NCI-H1930 (cell line): Measurements from ENCODE around the gene GRID2IP.

Source experiments
- DNase-seq, 2 experiments: peaks; one replicate each; lab custom pipeline; 2025; lab: John Stamatoyannopoulos, UW

GRID2IP gene

DNA sequence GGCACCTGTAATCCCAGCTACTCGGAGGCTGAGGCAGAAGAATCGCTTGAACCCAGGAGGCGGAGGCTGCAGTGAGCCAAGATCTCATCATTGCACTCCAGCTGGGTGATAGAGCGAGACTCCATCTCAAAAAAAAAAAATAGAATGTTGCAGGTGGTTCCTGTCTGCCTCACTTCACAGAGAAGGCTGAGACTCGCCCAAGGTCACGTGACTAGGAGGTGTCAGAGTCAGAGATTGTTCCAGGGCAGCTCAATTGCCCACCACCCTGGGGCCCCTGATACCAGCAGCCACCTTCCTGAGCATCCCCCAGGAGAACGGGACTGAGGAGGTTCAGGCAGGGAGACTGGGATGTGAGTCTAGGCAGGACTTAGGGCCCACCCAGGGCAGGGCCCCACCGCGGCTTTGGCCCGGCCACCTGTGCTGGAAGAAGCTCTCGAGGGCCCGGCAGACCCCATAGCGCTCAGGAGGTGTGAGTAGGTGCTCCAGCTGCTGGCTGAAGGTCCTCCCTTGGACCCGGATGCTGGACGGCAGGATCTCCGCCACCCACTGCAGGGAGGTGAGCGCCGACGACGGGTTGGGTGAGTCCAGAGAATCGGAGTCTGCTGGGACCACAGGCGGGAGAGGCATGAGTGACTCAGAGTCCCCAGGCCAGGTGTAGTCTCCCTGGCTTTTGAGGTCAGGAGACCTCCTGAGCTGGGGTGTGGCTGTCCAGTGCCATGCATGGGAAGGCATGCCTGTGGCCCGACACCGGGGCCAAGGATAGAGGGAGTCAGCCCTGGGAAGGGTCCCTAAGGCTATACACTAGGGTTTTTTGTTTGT, 30.9 kb downstream of the GRID2IP start:
- no peak for DNase-seq

DNA sequence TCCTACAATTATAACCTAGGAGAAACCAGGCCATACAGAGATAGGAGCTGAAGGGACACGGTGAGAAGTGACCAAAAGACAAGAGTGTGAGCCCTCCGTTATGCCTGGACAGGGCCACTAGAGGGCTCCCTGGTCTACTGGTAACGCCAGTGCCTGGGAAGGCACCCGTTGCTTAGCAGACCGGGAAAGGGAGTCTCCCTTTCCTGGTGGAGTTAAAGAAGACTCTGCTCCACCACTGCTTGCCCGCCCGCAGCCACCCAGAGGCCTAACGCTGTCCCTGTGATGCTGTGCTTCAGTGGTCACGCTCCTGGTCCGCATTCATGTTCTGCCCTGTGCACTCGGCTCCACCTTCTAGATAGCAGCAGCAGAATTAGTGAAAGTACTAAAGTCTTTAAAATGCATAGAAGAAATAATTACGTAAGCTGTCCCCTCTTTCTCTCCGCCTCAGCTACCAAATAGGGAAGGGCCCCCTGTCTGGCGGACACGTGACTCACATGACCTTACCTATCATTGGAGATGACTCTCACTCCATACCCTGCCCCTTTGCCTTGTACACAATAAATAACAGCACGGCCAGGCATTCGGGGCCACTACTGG, 34.8 kb downstream of the GRID2IP start:
- peak; percentile 76 to 78 for DNase-seq

DNA sequence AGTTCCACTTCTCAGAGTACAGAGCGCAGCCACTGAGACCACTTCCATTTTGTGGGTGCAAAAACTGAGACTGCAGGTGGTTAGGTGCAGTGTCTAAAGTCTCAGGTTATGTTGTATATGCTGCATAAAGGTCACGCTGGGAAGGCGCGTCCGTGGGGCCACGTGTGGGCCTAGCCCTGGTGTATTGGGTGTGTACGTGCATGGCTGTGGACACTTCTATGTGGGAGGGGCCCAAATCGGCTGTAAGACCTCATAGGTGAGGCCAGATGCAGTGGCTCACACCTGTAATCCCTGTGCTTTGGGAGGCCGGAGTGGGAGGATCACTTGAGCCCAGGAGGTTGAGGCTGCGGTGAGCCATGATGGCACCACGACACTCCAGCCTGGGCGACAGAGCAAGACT, 37.7 kb downstream of the GRID2IP start:
- DNase-seq = no peak

- DNase-seq = no peak
These were observed 38.4 kb downstream of the GRID2IP start for GRCh38 chr7:6512892-6513291.

- DNase-seq = no peak
These were observed 40.7 kb downstream of the GRID2IP start for GRCh38 chr7:6510476-6511133.

GRCh38 chr7:6508950-6509349, 42.3 kb downstream of the GRID2IP start:
- no peak for DNase-seq

GRCh38 chr7:6508539-6508938, 42.7 kb downstream of the GRID2IP start:
- no peak for DNase-seq

DNA sequence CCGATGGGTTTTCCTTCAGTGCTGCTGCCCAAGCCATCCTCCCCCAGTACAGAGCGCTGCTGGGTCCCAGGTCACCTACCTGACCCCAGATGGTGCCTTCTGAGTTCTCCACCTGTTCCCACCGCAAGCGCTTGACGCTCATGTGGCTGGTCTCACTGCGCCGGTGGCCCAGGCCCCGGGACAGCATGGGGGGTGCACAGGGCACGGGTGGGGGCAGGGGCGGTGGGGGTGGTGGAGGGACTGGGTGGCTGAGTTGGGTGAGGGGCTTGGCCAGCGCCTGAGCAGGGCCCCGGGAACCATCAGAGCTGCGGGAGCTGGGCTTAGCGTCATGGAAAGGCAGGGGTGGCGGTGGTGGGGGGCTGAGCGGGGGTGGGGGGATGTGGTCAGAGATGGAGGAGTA, 43.4 kb downstream of the GRID2IP start:
- DNase-seq = no peak

DNA sequence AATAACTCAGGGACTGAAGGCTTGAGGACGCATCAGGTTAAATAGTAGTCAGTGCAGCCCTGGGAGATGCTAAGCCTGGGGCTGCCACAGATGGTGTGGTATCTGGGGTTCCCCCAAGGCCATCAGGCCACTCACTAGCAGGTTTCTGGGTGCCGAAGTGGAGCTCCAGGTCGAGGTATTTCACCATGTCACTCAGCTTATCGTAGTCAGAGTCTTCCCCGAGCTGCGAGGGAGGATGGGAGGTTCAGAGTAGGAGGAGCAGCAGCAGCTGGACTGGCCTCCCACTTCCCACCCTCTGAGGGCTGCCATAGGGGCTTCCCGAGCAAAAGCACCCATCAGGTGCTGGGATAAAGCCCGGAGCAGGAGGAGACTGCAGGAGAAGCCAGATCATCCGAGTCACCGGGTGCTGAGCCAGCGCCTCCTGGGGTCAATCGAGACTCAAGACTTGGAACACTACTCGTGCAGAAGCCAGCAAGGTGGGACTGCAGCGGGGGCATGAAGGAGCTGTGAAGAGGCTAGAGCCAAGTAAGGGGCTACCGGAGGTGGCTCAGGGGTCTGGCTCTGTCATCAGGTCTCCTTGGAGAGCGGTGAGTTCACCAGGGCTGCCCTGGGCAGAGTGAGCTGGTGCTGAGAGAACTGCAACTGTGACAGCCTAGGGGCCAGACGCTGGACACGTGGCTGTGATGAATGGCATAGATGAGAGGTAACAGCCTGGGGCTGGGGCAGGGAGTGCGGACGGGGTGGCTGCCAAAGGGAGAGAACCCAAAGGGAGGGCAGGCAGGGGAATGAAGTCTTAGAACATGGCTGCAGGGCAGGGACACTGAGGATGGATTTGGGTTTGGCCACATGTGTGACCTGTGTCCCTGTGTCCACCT, 45.3 kb downstream of the GRID2IP start:
- no peak for DNase-seq

- no peak for DNase-seq
These were observed 46.3 kb downstream of the GRID2IP start for GRCh38 chr7:6504996-6505395.

DNA sequence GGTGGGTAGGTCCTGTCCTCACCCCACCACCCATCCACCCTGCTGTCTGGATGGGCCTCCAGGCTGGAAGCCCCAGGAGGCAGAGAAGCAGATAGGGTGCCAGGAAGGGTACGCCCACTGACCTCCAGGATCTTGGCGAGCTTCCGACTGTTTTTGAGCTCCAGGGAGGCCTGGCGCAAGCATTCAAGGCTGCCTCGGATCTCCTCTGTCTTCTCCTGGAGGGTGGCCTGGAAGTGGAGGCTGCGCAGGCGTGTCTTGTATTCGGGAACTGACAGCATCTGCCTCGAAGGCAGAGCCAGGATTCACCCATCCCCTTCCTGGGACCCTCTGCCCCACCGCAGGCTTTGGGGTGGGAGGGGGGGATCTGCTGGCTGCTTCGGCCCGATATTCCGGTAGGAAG, 48.4 kb downstream of the GRID2IP start:
- no peak for DNase-seq

DNA sequence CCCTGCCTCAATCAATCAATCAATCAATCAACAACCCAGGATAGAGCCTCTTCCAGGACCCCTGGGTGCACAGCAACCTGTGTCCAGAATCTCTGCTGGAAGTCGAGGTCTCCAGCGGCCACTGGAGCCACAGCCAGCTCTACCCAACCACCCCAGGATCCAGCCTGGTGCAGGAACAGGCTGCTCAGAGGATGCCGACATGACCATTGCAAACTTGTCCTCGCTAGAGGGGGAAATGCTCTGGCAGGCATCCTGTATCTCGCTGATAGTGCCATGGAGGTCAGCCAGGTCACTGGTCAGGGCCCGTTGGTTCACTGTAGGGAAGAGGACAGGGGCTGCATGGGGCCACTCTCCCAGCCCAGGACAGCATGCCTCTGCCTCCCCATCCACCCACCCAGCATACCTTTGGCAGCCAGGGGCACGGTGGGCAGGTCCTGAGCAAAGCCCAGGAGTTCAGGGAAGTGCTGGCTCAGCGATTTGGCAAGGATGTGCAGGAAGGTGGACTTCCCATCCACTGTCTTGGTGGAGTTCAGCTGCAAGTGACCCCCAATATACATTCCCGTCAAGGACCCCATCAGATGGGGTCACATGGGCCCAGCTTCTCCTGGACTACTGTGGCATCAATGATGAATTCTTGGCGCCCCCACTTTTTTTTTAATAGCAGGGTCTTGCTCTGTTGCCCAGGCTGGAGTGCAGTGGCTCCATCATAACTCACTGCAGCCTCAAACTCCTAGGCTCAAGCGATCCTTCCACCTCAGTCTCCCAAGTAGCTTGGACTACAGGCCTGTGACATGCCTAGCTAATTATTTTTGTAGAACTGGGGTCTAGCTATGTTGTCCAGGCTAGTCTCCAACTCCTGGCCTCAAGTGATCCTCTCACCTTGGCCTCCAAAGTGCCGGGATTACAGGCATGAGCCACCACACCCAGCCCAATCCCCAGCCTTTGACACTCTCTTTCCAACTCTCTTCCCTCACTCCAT, 49.4 kb downstream of the GRID2IP start:
- no peak for DNase-seq

DNA sequence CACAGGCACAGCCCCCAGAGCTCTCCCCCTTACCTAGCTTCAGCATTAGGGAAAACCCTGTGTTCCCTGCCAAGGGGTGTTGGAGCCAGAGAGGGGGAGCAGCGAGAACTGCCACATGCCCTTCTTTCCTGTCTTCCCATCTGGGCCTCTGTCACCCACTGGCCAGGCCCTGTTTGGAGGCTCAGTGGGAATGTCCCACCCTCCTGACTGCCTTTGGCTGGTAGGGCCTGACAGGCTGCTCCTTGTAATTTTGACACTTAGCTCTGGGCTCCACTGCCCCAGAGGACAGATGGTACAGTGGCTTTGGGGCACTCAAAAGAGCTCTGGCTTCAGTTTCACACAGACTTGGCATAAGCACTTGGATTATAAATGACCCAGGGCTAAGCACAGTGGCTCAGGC, 50.6 kb downstream of the GRID2IP start:
- DNase-seq = no peak

GRCh38 chr7:6497994-6498393, 53.3 kb downstream of the GRID2IP start:
- DNase-seq = no peak

DNA sequence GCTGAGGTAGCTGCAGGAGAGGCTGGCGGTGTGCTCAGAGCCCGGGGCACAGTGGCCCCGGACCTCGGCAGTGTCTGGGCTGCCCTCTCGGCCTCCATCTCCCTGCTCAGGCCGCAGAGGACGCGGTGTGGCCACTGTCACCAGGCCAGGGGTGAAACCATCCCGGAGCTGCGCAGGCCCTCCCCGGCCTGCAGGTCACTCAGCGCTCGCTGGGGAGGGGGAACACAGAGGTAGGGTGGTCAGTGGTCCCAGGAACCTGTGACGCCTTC, 53.7 kb downstream of the GRID2IP start:
- DNase-seq = no peak

DNA sequence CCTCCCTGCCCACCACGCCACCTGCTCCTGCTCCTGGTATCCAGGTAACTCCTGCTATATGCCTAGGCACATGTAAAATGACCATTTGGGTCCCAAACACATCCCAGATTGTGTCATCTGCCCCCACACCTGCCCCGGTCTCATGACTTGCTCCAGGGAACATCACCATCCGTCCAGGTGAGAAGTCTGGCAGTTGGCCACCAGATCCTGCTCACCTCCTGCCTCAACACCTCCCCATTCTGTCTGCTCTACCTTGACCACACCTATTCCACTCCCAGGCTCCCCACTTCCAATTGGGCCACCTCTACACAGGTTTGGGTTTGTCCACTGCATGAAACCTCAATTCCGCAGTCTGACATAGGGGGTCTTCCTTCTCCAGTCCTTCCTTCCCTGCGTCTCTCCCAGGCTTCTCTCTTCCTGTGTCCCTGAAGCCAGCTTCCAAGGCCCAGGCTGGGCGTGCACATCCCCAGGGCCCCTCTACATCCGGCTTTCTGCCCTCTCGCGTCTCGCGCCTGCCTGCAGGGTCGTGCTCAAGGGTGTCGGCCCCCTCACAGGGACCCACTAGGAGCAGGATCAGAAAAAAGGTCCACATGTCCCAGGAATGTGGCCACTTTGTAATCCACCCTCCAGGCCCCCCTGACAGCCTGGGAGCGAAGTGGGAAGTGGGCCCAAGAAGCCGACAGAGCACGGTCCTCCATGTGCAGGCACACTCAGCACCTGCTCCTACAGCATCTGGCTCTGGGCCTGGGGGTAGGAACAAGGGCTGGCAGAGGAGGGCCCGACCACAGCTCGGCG, 54.2 kb downstream of the GRID2IP start:
- DNase-seq = no peak

GRCh38 chr7:6495597-6496262, 55.5 kb downstream of the GRID2IP start:
- DNase-seq = no peak

DNA sequence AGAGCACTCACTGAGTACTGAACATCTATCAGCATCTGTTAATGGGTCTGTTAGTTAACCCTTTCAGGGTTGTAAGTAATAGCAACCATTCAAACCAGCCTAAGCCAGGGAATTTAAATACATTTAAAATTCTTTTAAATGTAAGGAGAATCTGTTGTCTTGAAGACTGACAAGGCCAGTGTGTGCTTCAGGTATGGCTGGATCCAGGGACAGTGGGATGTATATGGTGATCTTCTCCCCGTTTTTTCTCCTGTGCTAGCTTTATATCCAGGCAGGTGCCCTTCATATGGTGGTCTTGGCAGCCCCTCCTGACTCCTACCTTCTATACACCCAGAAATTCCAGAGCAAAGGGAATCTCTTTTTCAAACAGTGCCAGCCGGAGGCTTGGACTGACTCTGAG, 56.9 kb downstream of the GRID2IP start:
- DNase-seq = no peak

- no peak for DNase-seq
These were observed 60.1 kb downstream of the GRID2IP start for GRCh38 chr7:6491194-6491593.

- no peak for DNase-seq
These were observed 61.6 kb downstream of the GRID2IP start for GRCh38 chr7:6489612-6490011.
